Glomerular visceral epithelial cell (primary cell): ENCODE measurements around the gene KLK13.

Experiments
- DNase-seq: peaks from one replicate; pipeline ENCODE4 v3.0.0-alpha.2; 2016; ENCODE audit errors: extremely low spot score

The KLK13 gene

GRCh38 chr19:51091895-51092873 lies 27.3 kb upstream of the KLK13 start:
- no peak for DNase-seq

DNA sequence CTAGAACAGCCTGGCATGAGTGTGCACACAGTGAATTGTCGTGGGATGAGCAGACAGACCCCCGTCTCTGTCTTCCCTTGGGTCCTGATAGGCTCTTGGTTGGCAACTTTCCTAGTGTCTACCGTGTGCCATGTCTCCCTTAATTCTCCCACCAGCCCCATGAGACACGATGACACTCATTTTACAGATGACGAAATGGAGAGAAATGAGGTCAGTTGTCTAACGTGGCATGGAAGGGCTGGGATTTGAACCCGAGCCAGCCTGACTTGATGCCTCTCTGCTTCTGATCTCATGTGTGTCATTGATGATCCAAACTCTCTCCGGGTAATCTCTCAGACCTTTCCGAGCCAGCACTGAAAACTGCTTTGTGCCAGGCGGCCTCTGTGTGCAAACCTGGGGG lies 26.2 kb upstream of the KLK13 start:
- no peak for DNase-seq

GRCh38 chr19:51090471-51090870 lies 25.6 kb upstream of the KLK13 start:
- DNase-seq, result no peak

DNA sequence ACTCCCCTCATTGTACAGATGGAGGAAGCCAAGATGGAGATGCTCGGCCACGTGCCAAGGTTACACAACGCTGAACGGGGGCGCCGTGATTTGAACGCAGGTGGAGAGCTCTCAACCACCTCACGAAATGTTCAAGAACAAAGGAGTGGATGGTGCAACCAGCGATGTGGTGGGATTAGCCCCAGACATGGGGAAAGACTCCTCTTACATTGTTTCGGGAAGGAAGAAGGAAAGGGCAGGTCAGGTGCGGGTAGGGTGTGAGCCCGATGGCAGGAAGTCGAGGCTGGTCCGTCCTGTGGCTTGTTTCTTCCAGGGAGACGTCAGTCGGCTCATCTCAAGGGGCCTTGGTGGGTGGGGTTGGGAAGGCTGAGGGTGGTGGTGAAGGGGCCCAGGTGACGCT lies 24.9 kb upstream of the KLK13 start:
- DNase-seq, result no peak

DNA sequence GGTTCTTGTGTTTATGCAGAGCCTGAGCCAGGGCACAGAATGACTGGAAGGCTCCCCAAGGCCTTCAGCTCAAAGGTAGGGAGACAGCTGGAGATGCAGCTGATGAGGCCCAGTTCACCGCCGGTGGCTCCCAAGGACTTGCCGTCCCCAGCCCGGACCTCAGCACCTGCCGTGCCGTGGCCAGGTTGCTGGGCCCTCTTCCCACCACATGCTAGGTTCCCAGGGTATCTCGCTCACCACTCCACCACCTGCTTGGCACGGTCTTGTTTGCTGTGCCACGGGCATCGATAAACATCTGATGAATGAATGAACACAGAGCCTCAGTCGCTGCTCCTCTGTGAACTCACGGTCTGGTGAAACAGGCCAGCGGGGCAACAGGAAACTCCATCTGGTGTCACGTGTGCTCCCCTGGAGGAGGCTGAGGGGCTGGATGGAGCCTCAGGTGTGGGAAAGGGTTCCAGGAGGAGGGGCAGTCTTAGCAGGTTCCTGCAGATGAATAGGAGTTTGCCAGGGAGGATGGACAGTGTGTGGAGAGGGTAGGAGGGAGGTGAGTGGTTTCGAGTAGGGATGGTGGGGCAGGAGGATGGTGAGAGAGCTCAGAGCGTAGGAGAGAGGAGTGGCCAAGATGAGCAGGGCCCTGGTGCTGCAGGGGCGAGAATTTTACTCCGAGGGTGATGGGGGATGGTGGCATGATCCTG lies 21.4 kb upstream of the KLK13 start:
- DNase-seq, result no peak

- DNase-seq, result no peak
Measured at GRCh38 chr19:51084505-51084904, 19.6 kb upstream of the KLK13 start.

- DNase-seq, result no peak
Measured at GRCh38 chr19:51083783-51084182, 18.9 kb upstream of the KLK13 start.

DNA sequence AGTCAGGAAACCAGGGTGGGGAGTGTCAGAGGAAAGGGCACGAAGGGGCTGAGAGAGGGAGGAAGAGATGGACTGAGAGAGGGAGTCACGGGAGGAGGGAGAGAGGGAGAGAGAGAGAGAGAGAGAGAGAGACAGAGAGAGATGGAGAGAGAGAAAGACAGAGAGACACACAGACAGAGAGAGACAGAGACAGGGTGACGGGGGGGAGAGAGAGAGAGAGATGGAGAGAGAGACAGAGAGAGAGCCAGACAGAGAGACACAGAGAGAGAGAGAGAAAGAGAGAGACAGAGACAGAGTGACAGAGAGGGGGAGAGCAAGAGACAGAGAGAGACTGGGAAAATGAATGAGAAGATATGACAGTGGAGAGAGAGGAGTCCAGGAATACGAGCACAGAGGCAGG lies 18.3 kb upstream of the KLK13 start:
- no peak for DNase-seq

DNA sequence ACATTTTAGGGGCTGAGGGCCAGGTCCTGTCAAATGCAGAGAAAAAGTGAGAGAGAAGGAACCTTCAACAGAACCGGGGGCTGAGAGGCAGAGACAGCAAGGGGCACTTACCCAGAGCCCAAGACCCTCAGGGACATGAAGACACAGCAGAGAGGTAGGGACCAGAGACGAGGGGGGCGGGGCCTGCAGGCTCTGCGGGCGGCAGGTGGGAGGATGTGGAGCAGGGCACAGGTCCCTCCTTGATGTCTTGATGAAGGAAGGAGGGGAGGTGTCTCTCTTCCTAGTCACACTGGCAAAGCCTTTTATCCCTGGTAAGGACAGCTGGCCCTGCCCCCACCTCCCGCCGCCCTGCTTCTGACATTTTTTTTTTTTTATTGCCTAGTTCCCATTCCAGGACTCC lies 17.7 kb upstream of the KLK13 start, which contains the start of gene KLK14:
Gene KLK14, minus strand, starts transcription at position 277 of the 400 bp plus-strand sequence. Its CDS starts 273 bp downstream, at position 4.
- DNase-seq, result no peak

- DNase-seq, result no peak
Measured at GRCh38 chr19:51081476-51081875, 16.6 kb upstream of the KLK13 start.

- no peak for DNase-seq
Measured at GRCh38 chr19:51079481-51080110, 14.7 kb upstream of the KLK13 start.

GRCh38 chr19:51078731-51079130 lies 13.8 kb upstream of the KLK13 start:
- no peak for DNase-seq

GRCh38 chr19:51078104-51078503 lies 13.2 kb upstream of the KLK13 start:
- no peak for DNase-seq

- no peak for DNase-seq
Measured at GRCh38 chr19:51076631-51077213, 11.8 kb upstream of the KLK13 start.

DNA sequence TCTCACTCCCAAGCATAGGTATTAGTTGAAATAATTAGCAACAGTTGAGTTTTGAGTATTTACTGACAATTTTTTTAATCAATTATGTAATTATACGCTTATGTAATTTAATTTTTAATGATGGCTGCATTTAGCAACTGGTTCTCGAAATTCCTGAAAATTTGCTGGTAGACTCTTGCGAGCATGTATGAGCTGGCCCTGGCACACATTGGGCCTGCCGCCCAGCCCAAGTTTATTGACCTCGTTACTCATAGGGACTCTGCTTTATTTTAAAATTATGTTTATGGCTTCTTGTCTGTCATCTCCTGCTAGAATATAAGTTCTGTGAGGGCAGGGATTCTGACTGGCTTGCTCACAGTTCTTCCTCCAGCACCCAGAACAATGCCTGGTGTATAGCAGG lies 11.1 kb upstream of the KLK13 start:
- DNase-seq, result no peak

DNA sequence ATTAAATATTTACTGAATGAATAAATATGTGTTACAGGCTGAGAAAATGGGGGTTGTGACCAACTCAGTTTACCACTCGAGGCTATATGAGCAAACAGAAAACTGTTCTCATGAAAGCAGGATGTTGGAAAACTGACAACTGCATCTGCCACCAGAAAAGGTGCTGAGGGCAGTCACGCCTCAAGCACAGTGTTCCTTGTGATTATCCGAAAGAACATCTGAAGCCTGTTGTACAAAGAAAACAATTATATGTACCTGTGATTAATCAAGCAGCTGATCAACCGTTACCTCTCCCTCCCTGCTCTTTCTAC lies 6.2 kb upstream of the KLK13 start:
- no peak for DNase-seq

DNA sequence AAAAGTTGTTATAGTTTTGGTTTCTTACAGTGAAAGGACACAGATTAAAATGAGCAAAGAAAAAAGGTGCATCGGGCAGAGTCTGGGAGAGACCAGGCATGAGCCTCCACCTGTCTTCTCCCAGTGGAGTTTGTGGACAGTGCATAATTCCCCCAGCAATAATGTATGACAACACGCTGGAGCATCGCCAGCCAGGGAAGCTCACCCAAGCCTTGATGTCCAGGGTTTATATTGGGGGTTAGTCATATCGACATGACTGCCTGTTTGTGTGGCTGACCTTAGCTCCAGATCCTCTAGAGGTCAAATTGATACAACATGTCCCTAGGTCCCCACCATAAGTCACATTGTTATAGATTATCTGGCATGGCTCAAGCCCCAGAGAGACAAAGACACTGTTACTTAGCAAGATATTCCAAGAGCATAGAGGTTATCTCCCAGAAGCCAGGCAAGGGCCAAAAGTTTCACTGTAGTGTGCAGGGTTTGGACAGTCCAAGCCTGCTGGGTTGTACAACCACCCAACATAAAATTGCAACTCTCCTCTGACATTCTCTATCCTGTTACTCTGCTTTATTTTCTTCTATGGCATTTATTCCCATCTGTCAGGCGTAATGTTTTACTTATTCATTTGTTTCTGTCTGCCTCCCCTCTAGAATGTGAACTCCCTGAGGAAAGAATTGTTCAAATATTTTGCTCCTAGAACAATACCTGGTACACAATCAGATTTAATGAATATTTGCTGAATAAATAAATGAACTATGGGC lies 5.6 kb upstream of the KLK13 start:
- DNase-seq, result no peak

- DNase-seq, result no peak
Measured at GRCh38 chr19:51066393-51067186, 1.7 kb upstream of the KLK13 start.

DNA sequence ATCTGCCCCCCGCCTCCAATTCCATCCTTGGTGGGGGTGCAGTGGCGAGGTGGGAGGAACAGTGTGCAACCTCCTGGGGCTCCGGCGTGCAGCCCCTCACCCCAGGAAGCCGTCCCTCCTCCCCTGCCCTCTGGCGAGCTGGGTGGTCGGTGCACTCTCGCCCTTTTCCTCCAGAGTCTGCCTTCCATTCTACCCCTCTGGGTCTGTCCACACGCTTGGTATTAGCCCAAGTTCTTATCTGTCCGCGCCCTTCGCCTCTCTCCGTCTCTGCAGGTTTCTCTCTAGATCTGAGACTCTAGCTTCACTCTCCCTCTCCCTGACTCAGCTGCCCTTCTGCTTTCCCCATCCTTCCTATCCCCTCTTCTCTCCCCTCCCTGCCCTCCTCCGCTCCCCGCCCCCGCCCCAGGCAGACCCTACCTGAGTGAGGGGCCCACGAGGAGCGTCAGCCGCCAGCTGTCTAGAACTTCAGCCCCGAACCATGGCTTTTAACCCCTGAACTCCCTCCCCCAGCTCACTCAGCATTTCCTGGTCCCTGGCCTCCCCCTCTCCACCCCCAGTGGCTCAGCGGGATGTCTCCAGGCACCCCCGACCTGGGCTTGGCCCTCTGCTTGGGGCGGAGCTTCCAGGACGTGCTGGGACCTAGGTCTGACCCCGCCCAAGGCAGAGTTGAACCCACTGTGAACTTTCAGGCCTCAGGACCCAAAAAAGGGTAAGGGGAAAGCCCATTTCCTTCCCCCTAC lies 499 bp upstream of the KLK13 start:
- DNase-seq, result no peak

- DNase-seq, result no peak
Measured at GRCh38 chr19:51063664-51064063, 1.2 kb downstream of the KLK13 start.
